Suppressor macrophage (primary cell): ENCODE measurements around the gene OR2T34.
A peak's percentile ranks its signal among the peaks of the same experiment; 100 is the strongest.
"Not testable (repeated sequence)": the region's sequence is repeated elsewhere in the genome, so short reads cannot be mapped to it uniquely, and the experiment has no call there.

Source experiments
- DNase-seq, 4 experiments: peaks; one replicate each; pipeline ENCODE4 v3.0.0-alpha.2; 2020 to 2022
- total RNA-seq, 17 experiments: gene quantifications; one replicate each; lab custom pipeline; 2026; ENCODE audit warnings: mixed read lengths in 6 of 17, inconsistent platforms in 3 of 17; lab: John Stamatoyannopoulos, UW

OR2T34 gene
- 0 reads per million in 17 experiments for total RNA-seq

- DNase-seq = not testable (repeated sequence)
Observed at GRCh38 chr1:248574657-248575056, at the start of gene OR2T34. Gene OR2T34 (minus strand): TSS chr1:248574757. CDS start chr1:248574757, 0 bp downstream.

GRCh38 chr1:248622570-248623001 lies 48.0 kb upstream of the OR2T34 start:
- DNase-seq = peak; percentile 35 to 74 (median 63)

- no peak for DNase-seq
Observed at GRCh38 chr1:248621770-248622169, 47.2 kb upstream of the OR2T34 start.

- DNase-seq = peak; percentile 68 to 80 (median 72)
Observed at GRCh38 chr1:248618878-248619277, 44.3 kb upstream of the OR2T34 start.

GRCh38 chr1:248618119-248618518 lies 43.6 kb upstream of the OR2T34 start:
- no peak for DNase-seq

- DNase-seq = no peak
Observed at GRCh38 chr1:248613742-248614141, 39.2 kb upstream of the OR2T34 start.

GRCh38 chr1:248611883-248612414 lies 37.4 kb upstream of the OR2T34 start:
- peak; percentile 11 to 48 (median 31) for DNase-seq

- DNase-seq = no peak
Observed at GRCh38 chr1:248610301-248610700, 35.7 kb upstream of the OR2T34 start.

GRCh38 chr1:248599396-248599795 lies 24.8 kb upstream of the OR2T34 start:
- no peak for DNase-seq

GRCh38 chr1:248597589-248597988 lies 23.0 kb upstream of the OR2T34 start, which contains the start of gene OR2T10:
Gene OR2T10 (minus strand): TSS chr1:248597700. CDS start chr1:248593768, 3,932 bp downstream.
- no peak for DNase-seq

- DNase-seq = peak; percentile 51 to 83 (median 65)
Observed at GRCh38 chr1:248596615-248597014, 22.1 kb upstream of the OR2T34 start.

- no peak for DNase-seq
Observed at GRCh38 chr1:248593226-248593625, 18.7 kb upstream of the OR2T34 start.

GRCh38 chr1:248592655-248593054 lies 18.1 kb upstream of the OR2T34 start:
- DNase-seq = no peak

GRCh38 chr1:248590055-248590454 lies 15.5 kb upstream of the OR2T34 start:
- DNase-seq = no peak

- no peak for DNase-seq
Observed at GRCh38 chr1:248589334-248589733, 14.8 kb upstream of the OR2T34 start.

- no peak for DNase-seq
Observed at GRCh38 chr1:248585266-248585665, 10.7 kb upstream of the OR2T34 start.

- peak in 2 of 4 experiments; percentile 62 to 63 for DNase-seq
Observed at GRCh38 chr1:248576260-248576980, 1.9 kb upstream of the OR2T34 start.

GRCh38 chr1:248573856-248574255 lies 701 bp downstream of the OR2T34 start:
- DNase-seq = not testable (repeated sequence)

GRCh38 chr1:248572049-248572448 lies 2.5 kb downstream of the OR2T34 start:
- DNase-seq = not testable (repeated sequence)

GRCh38 chr1:248570811-248571210 lies 3.7 kb downstream of the OR2T34 start:
- peak in 2 of 4 experiments; percentile 45 to 47 for DNase-seq

GRCh38 chr1:248569049-248569448 lies 5.5 kb downstream of the OR2T34 start:
- peak in 2 of 4 experiments; percentile 84 to 86 for DNase-seq

GRCh38 chr1:248565530-248566373 lies 8.8 kb downstream of the OR2T34 start:
- not testable (repeated sequence) for DNase-seq

GRCh38 chr1:248562672-248563071 lies 11.9 kb downstream of the OR2T34 start, which contains the start of gene OR2T29:
Gene OR2T29 (minus strand): TSS chr1:248562772. CDS start chr1:248559491, 3,281 bp downstream.
- DNase-seq = not testable (repeated sequence)
